Activated CD4-positive, alpha-beta T cell treated with anti-CD3 and anti-CD28 coated beads, Interleukin-2, amount 10 ng/mL, durations not matched to agents 7 days and 5 days (primary cell): ENCODE measurements around the gene ICA1. TPM values are rescaled to one million over a fixed set of nuclear protein-coding genes. Genes with fewer than 3 reads are reported as not detected.

ENCODE experiments used
- CTCF ChIA-PET: fragments of 350-600 bp; sonication (Branson Sonifier 250); formaldehyde crosslinking; loops from one replicate; lab custom pipeline; 2021; ENCODE audit warnings: antibody characterized with exemption; lab: Charles Lee
- POLR2A ChIA-PET: fragments of 350-600 bp; sonication (Branson Sonifier 250); formaldehyde crosslinking; loops from one replicate; lab custom pipeline; 2021; ENCODE audit warnings: antibody characterized with exemption; lab: Charles Lee
- DNase-seq: peaks from one replicate; pipeline ENCODE4 v3.0.0-alpha.2; 2020
- H3K27ac Mint-ChIP-seq: one replicate; pipeline ENCODE4 v1.8.0; 2021; ENCODE audit warnings: mild to moderate bottlenecking, moderate library complexity, mixed read lengths
- H3K27me3 Mint-ChIP-seq: one replicate; pipeline ENCODE4 v1.8.0; 2021; ENCODE audit warnings: mixed read lengths
- H3K36me3 Mint-ChIP-seq: one replicate; pipeline ENCODE4 v1.8.0; 2021; ENCODE audit warnings: low read depth, mixed read lengths
- H3K4me1 Mint-ChIP-seq: one replicate; pipeline ENCODE4 v1.8.0; 2021; ENCODE audit warnings: mixed read lengths
- H3K4me3 Mint-ChIP-seq: one replicate; pipeline ENCODE4 v1.8.0; 2021; ENCODE audit warnings: mild to moderate bottlenecking, moderate library complexity, mixed read lengths
- H3K9me3 Mint-ChIP-seq: one replicate; pipeline ENCODE4 v1.8.0; 2021; ENCODE audit warnings: mixed read lengths
- total RNA-seq, 2 experiments: library from RNA; stranded (reverse); gene quantifications; one replicate each; pipeline ENCODE4 v1.2.3, GENCODE V29; 2021

ICA1 gene
- total RNA-seq, 2 experiments from 2014 or later = 0.89 to 1.5 TPM

- Mint-ChIP-seq H3K27me3 (no peaks in the 10 kb centered on the region), H3K27ac (no peak overlapping the region), H3K36me3 (no peaks in the 10 kb centered on the region), H3K4me1 (peaks cover 16% of the 10 kb centered on the region), H3K4me3 (no peak overlapping the region), H3K9me3 (no peaks in the 10 kb centered on the region)
- DNase-seq = no peak
- POLR2A ChIA-PET = no interaction called here
- CTCF ChIA-PET = interaction anchor here (0.6 to 1.7 kb wide), 6 partner anchors 9 to 1686 kb away, joined by 3 to 5 read pairs (median 4); no protein-coding TSS in a partner anchor
These were observed 118.7 kb downstream of the ICA1 start for GRCh38 chr7:8143151-8143874.

- peaks cover 16% of the 10 kb centered on the region for H3K4me1 Mint-ChIP-seq
- CTCF ChIA-PET = interaction anchor here (1.7 kb wide), 1 partner anchor 15 kb away, joined by 5 read pairs; no protein-coding TSS in a partner anchor
- no peaks in the 10 kb centered on the region for H3K9me3 Mint-ChIP-seq
- POLR2A ChIA-PET = interaction anchor here (0.7 kb wide), 1 partner anchor 502 kb away, joined by 3 read pairs; the partner anchor contains the start of gene UMAD1
- peaks cover 3% of the 10 kb centered on the region for H3K36me3 Mint-ChIP-seq
- H3K4me3 Mint-ChIP-seq = no peak overlapping the region
- no peak for DNase-seq
- no peak overlapping the region for H3K27ac Mint-ChIP-seq
- H3K27me3 Mint-ChIP-seq = no peaks in the 10 kb centered on the region
These were observed 119.5 kb downstream of the ICA1 start for GRCh38 chr7:8142477-8142876.

- H3K4me1 Mint-ChIP-seq = peaks cover 12% of the 10 kb centered on the region
- H3K27me3 Mint-ChIP-seq = no peaks in the 10 kb centered on the region
- H3K4me3 Mint-ChIP-seq = no peak overlapping the region
- DNase-seq = no peak
- CTCF ChIA-PET = interaction anchor here (0.9 kb wide), 1 partner anchor 22 kb away, joined by 3 read pairs; no protein-coding TSS in a partner anchor
- H3K36me3 Mint-ChIP-seq = peaks cover 3% of the 10 kb centered on the region
- POLR2A ChIA-PET = no interaction called here
- no peaks in the 10 kb centered on the region for H3K9me3 Mint-ChIP-seq
- H3K27ac Mint-ChIP-seq = no peak overlapping the region
These were observed 120.9 kb downstream of the ICA1 start for GRCh38 chr7:8141070-8141469.

GRCh38 chr7:8136051-8136730 is 125.8 kb downstream of the ICA1 start:
- no peaks in the 10 kb centered on the region for H3K27me3 Mint-ChIP-seq
- DNase-seq = no peak
- ChIA-PET POLR2A (no interaction called here), CTCF (no interaction called here)
- no peak overlapping the region for H3K4me3 Mint-ChIP-seq
- no peaks in the 10 kb centered on the region for H3K9me3 Mint-ChIP-seq
- peaks cover 3% of the 10 kb centered on the region for H3K36me3 Mint-ChIP-seq
- peaks cover 40% of the 10 kb centered on the region for H3K4me1 Mint-ChIP-seq
- no peak overlapping the region for H3K27ac Mint-ChIP-seq

- Mint-ChIP-seq H3K36me3 (peaks cover 4% of the 10 kb centered on the region), H3K4me3 (no peak overlapping the region), H3K9me3 (no peaks in the 10 kb centered on the region), H3K27me3 (no peaks in the 10 kb centered on the region), H3K27ac (no peak overlapping the region), H3K4me1 (peaks cover 48% of the 10 kb centered on the region)
- ChIA-PET POLR2A (no interaction called here), CTCF (interaction anchor here (1.0 kb wide), 1 partner anchor 10 kb away, joined by 4 read pairs; no protein-coding TSS in a partner anchor)
- no peak for DNase-seq
These were observed 126.5 kb downstream of the ICA1 start for GRCh38 chr7:8135417-8135816.

- ChIA-PET POLR2A (interaction anchor here (1.0 kb wide), 1 partner anchor 42 kb away, joined by 4 read pairs; no protein-coding TSS in a partner anchor), CTCF (interaction anchor here (0.6 to 1.6 kb wide), 7 partner anchors 10 to 168 kb away, joined by 3 to 5 read pairs (median 3); no protein-coding TSS in a partner anchor)
- H3K27me3 Mint-ChIP-seq = no peaks in the 10 kb centered on the region
- peak; percentile 32 for DNase-seq
- H3K36me3 Mint-ChIP-seq = peaks cover 8% of the 10 kb centered on the region
- peak overlapping the region; percentile 43 for H3K4me3 Mint-ChIP-seq
- peaks cover 55% of the 10 kb centered on the region for H3K4me1 Mint-ChIP-seq
- peak overlapping the region; percentile 89 for H3K27ac Mint-ChIP-seq
- H3K9me3 Mint-ChIP-seq = no peaks in the 10 kb centered on the region
These were observed 127.8 kb downstream of the ICA1 start for GRCh38 chr7:8134089-8134733.

GRCh38 chr7:8133188-8133848 is 128.6 kb downstream of the ICA1 start:
- Mint-ChIP-seq H3K27ac (peak overlapping the region; percentile 92), H3K27me3 (no peaks in the 10 kb centered on the region), H3K9me3 (no peaks in the 10 kb centered on the region), H3K4me1 (peaks cover 63% of the 10 kb centered on the region), H3K36me3 (peaks cover 8% of the 10 kb centered on the region), H3K4me3 (no peak overlapping the region)
- no peak for DNase-seq
- ChIA-PET CTCF (interaction anchor here (1.0 to 1.6 kb wide), 5 partner anchors 11 to 43 kb away, joined by 3 to 5 read pairs (median 3); no protein-coding TSS in a partner anchor), POLR2A (no interaction called here)

- peaks cover 75% of the 10 kb centered on the region for H3K4me1 Mint-ChIP-seq
- peak overlapping the region; percentile 92 for H3K27ac Mint-ChIP-seq
- CTCF ChIA-PET = interaction anchor here (1.6 kb wide), 1 partner anchor 12 kb away, joined by 4 read pairs; no protein-coding TSS in a partner anchor
- peaks cover 5% of the 10 kb centered on the region for H3K9me3 Mint-ChIP-seq
- peak overlapping the region; percentile 40 for H3K4me3 Mint-ChIP-seq
- H3K36me3 Mint-ChIP-seq = peaks cover 10% of the 10 kb centered on the region
- POLR2A ChIA-PET = no interaction called here
- peak; percentile 53 for DNase-seq
- no peaks in the 10 kb centered on the region for H3K27me3 Mint-ChIP-seq
These were observed 130.0 kb downstream of the ICA1 start for GRCh38 chr7:8131694-8132605.

- peaks cover 88% of the 10 kb centered on the region for H3K4me1 Mint-ChIP-seq
- H3K27me3 Mint-ChIP-seq = no peaks in the 10 kb centered on the region
- H3K36me3 Mint-ChIP-seq = peaks cover 12% of the 10 kb centered on the region
- no peak overlapping the region for H3K4me3 Mint-ChIP-seq
- no peak for DNase-seq
- H3K9me3 Mint-ChIP-seq = peaks cover 5% of the 10 kb centered on the region
- CTCF ChIA-PET = interaction anchor here (1.6 kb wide), 1 partner anchor 13 kb away, joined by 4 read pairs; no protein-coding TSS in a partner anchor
- POLR2A ChIA-PET = no interaction called here
- peak overlapping the region; percentile 26 for H3K27ac Mint-ChIP-seq
These were observed 131.3 kb downstream of the ICA1 start for GRCh38 chr7:8130663-8131062.

- peaks cover 5% of the 10 kb centered on the region for H3K9me3 Mint-ChIP-seq
- no peaks in the 10 kb centered on the region for H3K27me3 Mint-ChIP-seq
- POLR2A ChIA-PET = no interaction called here
- no peak for DNase-seq
- peaks cover 16% of the 10 kb centered on the region for H3K36me3 Mint-ChIP-seq
- no peak overlapping the region for H3K27ac Mint-ChIP-seq
- CTCF ChIA-PET = interaction anchor here (1.6 kb wide), 1 partner anchor 86 kb away, joined by 3 read pairs; no protein-coding TSS in a partner anchor
- H3K4me3 Mint-ChIP-seq = no peak overlapping the region
- peaks cover 93% of the 10 kb centered on the region for H3K4me1 Mint-ChIP-seq
These were observed 132.7 kb downstream of the ICA1 start for GRCh38 chr7:8129318-8129659.
